Keratinocyte (primary cell): ENCODE results near the gene MAP1LC3B. TPM values are rescaled to one million over a fixed set of nuclear protein-coding genes. Genes with fewer than 3 reads are reported as not detected.

Experiments used
- DNase-seq: peaks from one replicate; pipeline ENCODE4 v3.0.0-alpha.2; 2011; ENCODE audit warnings: low read depth, missing footprints, low spot score
- FAIRE-seq: peaks from 2 replicates; lab custom pipeline; 2011; peaks lifted over from hg19 to GRCh38; lab: Jason Lieb, UNC
- H2AFZ ChIP-seq: 2 replicates; pipeline ENCODE4 v1.6.0; 2012; ENCODE audit warnings: low read length, control low read depth, inconsistent platforms; ENCODE audit not compliant: control insufficient read depth
- H3K27ac ChIP-seq: 2 replicates; pipeline ENCODE4 v1.5.1; 2011; ENCODE audit warnings: low read length; ENCODE audit not compliant: control insufficient read depth, insufficient read depth
- H3K27me3 ChIP-seq: 3 replicates; pipeline ENCODE4 v1.6.0; 2011; ENCODE audit warnings: low read length; ENCODE audit not compliant: control insufficient read depth, insufficient read depth; ENCODE audit errors: extremely low read depth
- H3K36me3 ChIP-seq, 2 experiments: 2 replicates in 1 of 2; 3 replicates in 1 of 2; pipeline ENCODE4 v1.5.1; 2011; ENCODE audit warnings: low read length in 2 of 2, mild to moderate bottlenecking in 1 of 2; ENCODE audit not compliant: control insufficient read depth in 2 of 2, insufficient read depth in 2 of 2; ENCODE audit errors: extremely low read depth in 1 of 2
- H3K4me1 ChIP-seq: 3 replicates; pipeline ENCODE4 v1.5.1; 2011; ENCODE audit warnings: low read length; ENCODE audit not compliant: control insufficient read depth, insufficient read depth; ENCODE audit errors: extremely low read depth
- H3K4me2 ChIP-seq: 3 replicates; pipeline ENCODE4 v1.6.0; 2011; ENCODE audit warnings: low read depth, low read length; ENCODE audit not compliant: control insufficient read depth, insufficient read depth; ENCODE audit errors: extremely low read depth
- H3K4me3 ChIP-seq, 3 experiments: fragments of 200-600 bp in 1 of 3; sonication (generic) in 1 of 3; 2 replicates in 2 of 3; 3 replicates in 1 of 3; pipeline ENCODE4 v1.5.1; 2011 to 2016; ENCODE audit warnings: low read length in 3 of 3, mild to moderate bottlenecking in 3 of 3, control low read depth in 2 of 3, inconsistent platforms in 1 of 3, low read depth in 1 of 3, mixed read lengths in 1 of 3, mixed run types in 1 of 3, moderate library complexity in 1 of 3; ENCODE audit not compliant: control insufficient read depth in 2 of 3, insufficient read depth in 2 of 3; ENCODE audit errors: extremely low read depth in 1 of 3
- H3K79me2 ChIP-seq: 2 replicates; pipeline ENCODE4 v1.6.0; 2012; ENCODE audit warnings: low read length; ENCODE audit not compliant: control insufficient read depth, insufficient read depth
- H3K9ac ChIP-seq: 3 replicates; pipeline ENCODE4 v1.6.0; 2011; ENCODE audit warnings: low read length; ENCODE audit not compliant: control insufficient read depth, insufficient read depth; ENCODE audit errors: extremely low read depth
- H3K9me1 ChIP-seq: 3 replicates; pipeline ENCODE4 v1.6.0; 2011; ENCODE audit warnings: low read length; ENCODE audit not compliant: control insufficient read depth, insufficient read depth; ENCODE audit errors: extremely low read depth
- H3K9me3 ChIP-seq: 2 replicates; pipeline ENCODE4 v1.5.1; 2012; ENCODE audit warnings: low read depth, low read length; ENCODE audit not compliant: control insufficient read depth
- H4K20me1 ChIP-seq: 3 replicates; pipeline ENCODE4 v1.6.0; 2011; ENCODE audit warnings: low read length; ENCODE audit not compliant: control insufficient read depth, insufficient read depth; ENCODE audit errors: extremely low read depth
- EZH2 ChIP-seq: IDR thresholded peaks from one replicate; pipeline ENCODE4 v1.6.1; 2012; ENCODE audit warnings: inconsistent platforms, mild to moderate bottlenecking, low read length, moderate library complexity
- dilution Hi-C: fragments of 300-500 bp; cut with MboI; formaldehyde crosslinking; loops from one replicate; pipeline ENCODE4 v1.7.0; 2020; ENCODE audit warnings: low sequenced_read_pairs; ENCODE audit not compliant: extremely low pct_ligation_motif_present
- polyA plus RNA-seq, 5 experiments: library from polyadenylated mRNA; depleted of rRNA in 3 of 5; stranded (reverse) in 3 of 5; stranded (forward) in 1 of 5; unstranded in 1 of 5; fragments of >200 nt; gene quantifications; 1 replicate in 1 of 5; 2 replicates in 3 of 5; 3 replicates in 1 of 5; pipeline versions ENCODE4 v1.2.1 to v1.2.3, GENCODE V29; 2011 to 2012; ENCODE audit warnings: missing spikeins in 2 of 5, low read depth in 1 of 5, low replicate concordance in 1 of 5
- TF ChIP-seq, protein P1 (sequence below), 3 experiments: IDR thresholded peaks in 1 of 3; conservative IDR thresholded peaks in 1 of 3; optimal IDR thresholded peaks in 1 of 3; 2 replicates in 2 of 3; 3 replicates in 1 of 3; pipeline versions ENCODE3 to v1.5.1; 2011; ENCODE audit warnings: low read length in 3 of 3, mild to moderate bottlenecking in 3 of 3, moderate library complexity in 2 of 3, control low read depth in 1 of 3, inconsistent platforms in 1 of 3; ENCODE audit not compliant: insufficient read depth in 2 of 3; ENCODE audit errors: extremely low read depth in 1 of 3

The MAP1LC3B gene
- polyA plus RNA-seq, 1 donor (not counting 4 experiments of a cell fraction or from before 2014, with no cell fraction given): 50.3 TPM

DNA sequence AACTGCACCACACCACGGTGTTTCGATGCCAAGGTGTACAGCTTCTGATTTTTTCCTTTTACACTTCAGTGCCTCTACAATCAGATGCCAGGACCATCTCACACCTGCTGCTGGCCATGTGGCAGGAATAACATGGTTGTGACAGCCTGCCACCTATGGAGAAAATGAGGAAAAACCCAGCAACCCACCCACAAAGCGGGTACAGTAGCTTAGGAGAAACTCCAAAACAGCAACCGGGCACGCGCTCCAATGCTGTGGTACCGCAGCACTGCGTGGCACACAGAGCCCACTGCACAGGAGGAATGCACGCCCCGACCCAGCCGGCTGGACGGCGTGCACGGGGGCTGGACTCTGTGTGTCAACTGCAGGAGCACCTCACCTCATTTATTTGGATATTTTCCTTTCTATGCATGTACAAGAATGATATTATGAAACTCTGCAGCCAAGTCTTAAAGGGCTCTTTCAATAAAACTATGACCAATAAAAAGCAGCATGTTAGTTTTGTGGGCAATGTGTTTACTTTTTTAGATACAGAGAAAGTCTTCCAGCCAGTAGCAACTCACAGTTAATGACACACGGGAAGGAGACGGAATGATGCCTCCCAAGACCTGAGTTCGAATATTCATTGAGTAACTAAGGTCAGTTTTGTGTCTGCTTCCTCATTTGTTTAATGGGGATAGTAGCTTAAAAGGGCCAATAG lies 45.9 kb downstream of the MAP1LC3B start:
- H3K4me3 ChIP-seq: no peak overlapping the region
- no peak overlapping the region for H3K9ac ChIP-seq
- peaks cover 2% of the 10 kb centered on the region for H4K20me1 ChIP-seq
- no peaks in the 10 kb centered on the region for H3K36me3 ChIP-seq
- H3K4me1 ChIP-seq: peaks cover 15% of the 10 kb centered on the region
- H3K4me2 ChIP-seq: no peak overlapping the region
- no peaks in the 10 kb centered on the region for H3K9me3 ChIP-seq
- TF ChIP-seq EZH2: no peak
- TF ChIP-seq, protein P1, sequence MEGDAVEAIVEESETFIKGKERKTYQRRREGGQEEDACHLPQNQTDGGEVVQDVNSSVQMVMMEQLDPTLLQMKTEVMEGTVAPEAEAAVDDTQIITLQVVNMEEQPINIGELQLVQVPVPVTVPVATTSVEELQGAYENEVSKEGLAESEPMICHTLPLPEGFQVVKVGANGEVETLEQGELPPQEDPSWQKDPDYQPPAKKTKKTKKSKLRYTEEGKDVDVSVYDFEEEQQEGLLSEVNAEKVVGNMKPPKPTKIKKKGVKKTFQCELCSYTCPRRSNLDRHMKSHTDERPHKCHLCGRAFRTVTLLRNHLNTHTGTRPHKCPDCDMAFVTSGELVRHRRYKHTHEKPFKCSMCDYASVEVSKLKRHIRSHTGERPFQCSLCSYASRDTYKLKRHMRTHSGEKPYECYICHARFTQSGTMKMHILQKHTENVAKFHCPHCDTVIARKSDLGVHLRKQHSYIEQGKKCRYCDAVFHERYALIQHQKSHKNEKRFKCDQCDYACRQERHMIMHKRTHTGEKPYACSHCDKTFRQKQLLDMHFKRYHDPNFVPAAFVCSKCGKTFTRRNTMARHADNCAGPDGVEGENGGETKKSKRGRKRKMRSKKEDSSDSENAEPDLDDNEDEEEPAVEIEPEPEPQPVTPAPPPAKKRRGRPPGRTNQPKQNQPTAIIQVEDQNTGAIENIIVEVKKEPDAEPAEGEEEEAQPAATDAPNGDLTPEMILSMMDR (optimal IDR thresholded peaks at IDR 0.05 in 1 of 3, IDR thresholded peaks at IDR 0.05 in 1 of 3, conservative IDR thresholded peaks at IDR 0.05 in 1 of 3; ENCODE audit: extremely low read depth in 1 of 3, insufficient read depth in 2 of 3, low read length in 3 of 3): no peak
- FAIRE-seq (no peak), DNase-seq (no peak)
- H3K27me3 ChIP-seq: no peaks in the 10 kb centered on the region
- H3K27ac ChIP-seq: no peak overlapping the region
- H3K79me2 ChIP-seq: peaks cover 18% of the 10 kb centered on the region
- dilution Hi-C loops: no loop called here
- H3K9me1 ChIP-seq: no peaks in the 10 kb centered on the region
- H2AFZ ChIP-seq: no peak overlapping the region

DNA sequence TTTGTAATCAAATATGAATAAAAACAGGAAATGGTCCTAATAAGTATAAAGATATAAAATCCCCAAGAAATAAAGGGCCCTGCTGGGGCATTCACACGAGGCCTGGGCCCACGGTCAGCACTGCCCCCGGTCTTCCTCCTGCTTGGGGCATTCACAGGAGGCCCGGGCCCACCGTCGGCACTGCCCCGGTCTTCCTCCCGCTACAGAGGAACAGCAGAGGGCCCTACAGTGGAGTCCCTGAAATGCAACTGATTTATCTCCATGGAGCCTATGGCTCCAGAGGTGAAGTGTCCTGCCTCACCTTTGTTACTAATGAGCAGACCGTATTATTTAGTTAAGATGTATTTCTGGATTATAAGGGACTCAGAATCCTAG lies 46.5 kb downstream of the MAP1LC3B start:
- Histone ChIP-seq H3K27ac (no peak overlapping the region), H3K36me3 (no peaks in the 10 kb centered on the region), H3K9me1 (no peaks in the 10 kb centered on the region), H3K27me3 (no peaks in the 10 kb centered on the region), H3K4me2 (no peak overlapping the region), H3K4me3 (no peak overlapping the region), H3K9me3 (no peaks in the 10 kb centered on the region), H3K9ac (no peak overlapping the region), H4K20me1 (no peaks in the 10 kb centered on the region), H3K4me1 (peaks cover 15% of the 10 kb centered on the region), H3K79me2 (peaks cover 15% of the 10 kb centered on the region), H2AFZ (no peak overlapping the region)
- dilution Hi-C loops: no loop called here
- FAIRE-seq: no peak
- no peak for DNase-seq
- TF ChIP-seq, protein P1 (optimal IDR thresholded peaks at IDR 0.05 in 1 of 3, IDR thresholded peaks at IDR 0.05 in 1 of 3, conservative IDR thresholded peaks at IDR 0.05 in 1 of 3; ENCODE audit: extremely low read depth in 1 of 3, insufficient read depth in 2 of 3, low read length in 3 of 3): no peak
- no peak for TF ChIP-seq EZH2
